ENCODE results near the gene ITPR1.

Gene ITPR1

DNA sequence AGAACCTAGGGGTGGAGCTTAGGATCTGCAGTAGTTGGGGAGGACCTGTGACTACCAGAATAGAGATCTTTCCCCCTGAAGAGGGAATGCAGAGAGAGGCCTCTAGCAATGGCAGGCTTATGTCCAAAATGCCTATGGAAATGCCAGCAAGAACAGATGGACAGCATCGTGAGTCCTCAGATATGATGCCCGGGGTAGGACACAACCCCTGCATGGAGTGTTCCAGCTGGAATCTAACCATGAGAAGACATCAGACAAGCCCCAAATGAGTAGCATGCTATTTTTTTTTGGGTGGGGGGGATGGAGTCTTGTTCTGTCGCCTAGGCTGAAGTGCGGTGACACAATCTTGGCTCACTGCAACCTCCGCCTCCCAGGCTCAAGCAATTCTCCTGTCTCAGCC, 111.5 kb downstream of the ITPR1 start:
- TF ChIP-seq, protein P1, sequence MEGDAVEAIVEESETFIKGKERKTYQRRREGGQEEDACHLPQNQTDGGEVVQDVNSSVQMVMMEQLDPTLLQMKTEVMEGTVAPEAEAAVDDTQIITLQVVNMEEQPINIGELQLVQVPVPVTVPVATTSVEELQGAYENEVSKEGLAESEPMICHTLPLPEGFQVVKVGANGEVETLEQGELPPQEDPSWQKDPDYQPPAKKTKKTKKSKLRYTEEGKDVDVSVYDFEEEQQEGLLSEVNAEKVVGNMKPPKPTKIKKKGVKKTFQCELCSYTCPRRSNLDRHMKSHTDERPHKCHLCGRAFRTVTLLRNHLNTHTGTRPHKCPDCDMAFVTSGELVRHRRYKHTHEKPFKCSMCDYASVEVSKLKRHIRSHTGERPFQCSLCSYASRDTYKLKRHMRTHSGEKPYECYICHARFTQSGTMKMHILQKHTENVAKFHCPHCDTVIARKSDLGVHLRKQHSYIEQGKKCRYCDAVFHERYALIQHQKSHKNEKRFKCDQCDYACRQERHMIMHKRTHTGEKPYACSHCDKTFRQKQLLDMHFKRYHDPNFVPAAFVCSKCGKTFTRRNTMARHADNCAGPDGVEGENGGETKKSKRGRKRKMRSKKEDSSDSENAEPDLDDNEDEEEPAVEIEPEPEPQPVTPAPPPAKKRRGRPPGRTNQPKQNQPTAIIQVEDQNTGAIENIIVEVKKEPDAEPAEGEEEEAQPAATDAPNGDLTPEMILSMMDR (conservative IDR thresholded peaks at IDR 0.05; ENCODE audit: low read depth), result no peak
- ChIA-PET POLR2A (ENCODE audit: low non-redundant PET) (no interaction called here), CTCF (no interaction called here)
- no peak for DNase-seq (ENCODE audit: low spot score)
- H3K27ac ChIP-seq, result no peak overlapping the region

DNA sequence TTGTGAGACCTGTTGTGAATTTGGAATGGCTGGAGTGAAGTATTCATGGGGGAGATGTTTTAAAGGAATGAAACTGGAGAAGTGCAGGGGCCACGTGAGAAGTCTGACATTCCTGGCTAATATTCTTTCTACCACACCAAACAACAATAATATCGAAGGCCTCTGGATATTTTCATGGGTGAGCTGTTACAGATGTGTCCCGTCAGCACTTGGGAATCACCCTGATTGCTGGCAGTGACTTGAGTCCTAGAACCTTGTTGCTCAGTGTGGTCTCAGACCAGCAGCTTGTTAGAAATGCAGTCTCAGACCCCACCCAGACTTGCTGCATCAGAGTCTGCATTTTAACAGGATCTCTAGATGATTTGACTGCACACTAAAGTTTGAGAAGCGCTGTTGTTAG, 113.8 kb downstream of the ITPR1 start:
- no peak for DNase-seq (ENCODE audit: low spot score)
- no peak overlapping the region for H3K27ac ChIP-seq
- POLR2A ChIA-PET (ENCODE audit: low non-redundant PET), result no interaction called here
- CTCF ChIA-PET, result no interaction called here
- TF ChIP-seq, protein P1 (conservative IDR thresholded peaks at IDR 0.05; ENCODE audit: low read depth), result no peak

DNA sequence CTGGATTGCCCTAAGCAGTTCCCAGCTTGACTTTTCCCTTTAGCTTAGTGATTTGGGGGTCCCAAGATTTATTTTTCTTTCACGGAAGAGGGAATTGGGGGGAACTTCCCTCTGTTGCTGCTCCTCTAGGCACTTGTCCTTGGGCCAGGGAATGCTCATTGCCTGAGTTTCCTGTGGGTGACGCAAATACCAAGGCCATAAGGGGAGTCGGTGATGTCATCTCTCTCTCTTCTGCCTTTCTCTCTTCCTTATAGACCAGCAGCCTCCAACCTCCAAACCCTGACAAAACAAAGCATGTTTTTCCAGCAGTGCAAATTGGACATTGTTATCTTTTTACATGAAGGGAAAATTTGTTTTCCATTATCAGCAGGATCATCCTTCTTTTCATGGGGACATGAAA, 120.2 kb downstream of the ITPR1 start:
- no peak overlapping the region for H3K27ac ChIP-seq
- no peak for DNase-seq (ENCODE audit: low spot score)
- ChIA-PET POLR2A (ENCODE audit: low non-redundant PET) (no interaction called here), CTCF (no interaction called here)
- TF ChIP-seq, protein P1 (conservative IDR thresholded peaks at IDR 0.05; ENCODE audit: low read depth), result no peak

DNA sequence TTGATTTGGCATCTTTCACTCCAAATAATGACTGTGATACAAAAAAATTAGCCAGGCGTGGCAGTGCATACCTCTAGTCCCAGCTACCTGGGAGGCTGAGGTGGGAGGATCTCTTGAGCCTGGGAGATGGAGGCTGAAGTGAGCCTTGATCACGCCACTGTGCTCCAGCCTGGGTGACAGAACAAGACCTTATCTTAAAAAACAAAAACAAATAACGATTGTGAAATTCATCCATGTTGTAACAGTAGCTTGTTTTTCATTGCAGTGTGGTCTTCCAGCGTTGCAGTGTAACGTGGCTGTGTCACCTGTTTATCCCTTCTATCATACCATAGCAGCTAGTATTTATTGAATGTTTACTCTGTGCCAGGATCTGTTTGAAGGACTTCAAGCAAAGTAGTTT, 120.9 kb downstream of the ITPR1 start:
- H3K27ac ChIP-seq, result no peak overlapping the region
- DNase-seq (ENCODE audit: low spot score), result no peak
- TF ChIP-seq, protein P1 (conservative IDR thresholded peaks at IDR 0.05; ENCODE audit: low read depth), result no peak
- ChIA-PET POLR2A (ENCODE audit: low non-redundant PET) (no interaction called here), CTCF (no interaction called here)

DNA sequence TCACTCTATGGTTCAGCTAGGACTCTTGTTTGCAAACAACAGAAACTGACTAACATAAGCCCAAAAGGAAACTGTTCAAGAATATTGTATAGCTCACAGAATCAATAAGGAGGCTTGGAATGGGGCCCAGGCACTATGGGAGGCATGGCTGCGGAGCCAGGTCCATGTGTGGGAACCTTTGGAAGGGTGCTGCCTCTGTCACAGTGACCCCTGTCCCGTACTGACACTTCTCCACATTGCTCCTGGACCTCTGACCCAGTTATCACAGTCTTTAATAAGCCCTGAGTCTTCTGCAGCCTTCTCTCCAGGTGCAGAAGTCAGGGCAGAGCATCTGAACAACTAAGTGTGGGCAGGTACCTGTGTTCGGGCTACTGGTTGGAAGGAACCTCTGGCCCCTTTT, 121.8 kb downstream of the ITPR1 start:
- TF ChIP-seq, protein P1 (conservative IDR thresholded peaks at IDR 0.05; ENCODE audit: low read depth), result no peak
- CTCF ChIA-PET, result no interaction called here
- POLR2A ChIA-PET (ENCODE audit: low non-redundant PET), result no interaction called here
- DNase-seq (ENCODE audit: low spot score), result no peak
- H3K27ac ChIP-seq, result no peak overlapping the region

DNA sequence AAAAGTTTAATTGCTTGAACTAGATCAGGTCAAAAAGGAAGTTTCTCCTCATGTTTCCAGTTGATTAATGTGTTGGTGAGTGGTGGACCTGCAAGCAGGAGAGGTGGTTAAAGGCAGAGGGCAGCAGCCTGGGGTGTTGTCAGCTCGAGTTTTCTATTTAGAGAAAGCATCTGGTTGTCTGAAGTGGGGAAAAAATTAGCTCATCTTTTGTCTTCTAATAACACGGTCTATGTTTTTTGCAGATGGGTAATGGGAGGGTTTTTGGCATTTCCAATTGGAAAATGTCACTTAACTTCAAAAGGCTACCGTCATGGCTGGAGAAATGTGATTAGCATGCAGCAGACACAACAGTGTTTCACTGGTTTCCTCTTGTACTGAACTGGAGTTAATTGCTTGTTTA, 122.6 kb downstream of the ITPR1 start:
- DNase-seq (ENCODE audit: low spot score), result no peak
- no peak overlapping the region for H3K27ac ChIP-seq
- POLR2A ChIA-PET (ENCODE audit: low non-redundant PET), result no interaction called here
- CTCF ChIA-PET, result interaction anchor here (0.6 kb wide), 1 partner anchor 282 kb away, joined by 3 read pairs; no protein-coding TSS in a partner anchor
- TF ChIP-seq, protein P1 (conservative IDR thresholded peaks at IDR 0.05; ENCODE audit: low read depth), result no peak
